K562 treated with DMSO at 1 percent for 12 hours (cell line): ENCODE measurements around the gene NOG. TPM values are rescaled to one million over a fixed set of nuclear protein-coding genes. Genes with fewer than 3 reads are reported as not detected.

ENCODE experiments used
- total RNA-seq: library from RNA; unstranded; fragments of 300-600 nt; gene quantifications from 2 replicates; pipeline ENCODE4 v1.2.3, GENCODE V29; 2022; ENCODE audit not compliant: insufficient read depth

NOG gene
- not detected in 2 replicates for total RNA-seq

GRCh38 chr17:56593646-56594319, at the start of gene NOG:
NOG (plus strand) TSS chr17:56593699; CDS start chr17:56594224, 525 bp downstream.

Other genes with a start within 250 kb of the NOG start
- gene C17orf67, start 240.2 kb downstream of the NOG start, total RNA-seq, result 0.42 TPM in 1 of 2 replicates, not detected in the other
- 1.5 and 3.2 TPM in 2 replicates for gene DGKE, start 240.5 kb downstream of the NOG start, total RNA-seq